Spleen (tissue), 11 donors: ENCODE data around the gene TMEM164. TPM values are rescaled to one million over a fixed set of nuclear protein-coding genes. Genes with fewer than 3 reads are reported as not detected.

Experiments
- DNase-seq: peaks from one replicate; pipeline ENCODE4 v3.0.0-alpha.2; 2020
- H3K27ac ChIP-seq, 8 donors: fragments of 200-600 bp; sonication (generic) in 7 of 8; 1 replicate in 4 of 8; 2 replicates in 4 of 8; pipeline versions ENCODE4 v1.5.0 to v1.8.0; 2016 to 2021; ENCODE audit warnings: inconsistent platforms in 4 of 8, mild to moderate bottlenecking in 4 of 8, moderate library complexity in 1 of 8
- H3K27me3 ChIP-seq, 7 donors: fragments of 200-600 bp; sonication (generic) in 6 of 7; replicated peaks in 1 of 7; 1 replicate in 4 of 7; 2 replicates in 3 of 7; pipeline versions ENCODE4 v1.5.0 to v1.8.0; 2016 to 2021; ENCODE audit warnings: inconsistent platforms in 3 of 7, mild to moderate bottlenecking in 1 of 7
- H3K36me3 ChIP-seq, 6 donors: fragments of 200-600 bp; sonication (generic) in 5 of 6; 1 replicate in 4 of 6; 2 replicates in 2 of 6; pipeline versions ENCODE4 v1.5.0 to v1.8.0; 2016 to 2021; ENCODE audit warnings: inconsistent platforms in 2 of 6
- H3K4me1 ChIP-seq, 6 donors: fragments of 200-600 bp; sonication (generic) in 5 of 6; 1 replicate in 3 of 6; 2 replicates in 3 of 6; pipeline versions ENCODE4 v1.5.0 to v1.8.0; 2016 to 2021; ENCODE audit warnings: inconsistent platforms in 3 of 6
- H3K4me3 ChIP-seq, 8 donors: fragments of 200-600 bp; sonication (generic) in 7 of 8; 1 replicate in 4 of 8; 2 replicates in 4 of 8; pipeline versions ENCODE4 v1.5.0 to v1.8.0; 2016 to 2021; ENCODE audit warnings: inconsistent platforms in 4 of 8, mild to moderate bottlenecking in 4 of 8, moderate library complexity in 2 of 8
- H3K9me3 ChIP-seq, 8 donors: fragments of 200-600 bp; sonication (generic) in 7 of 8; 1 replicate in 4 of 8; 2 replicates in 4 of 8; pipeline versions ENCODE4 v1.5.0 to v1.8.0; 2016 to 2021; ENCODE audit warnings: inconsistent platforms in 4 of 8
- POLR2A ChIP-seq, 3 donors: fragments of 450-650 bp; IDR thresholded peaks; one replicate each; pipeline ENCODE4 v1.5.1; 2017; ENCODE audit warnings: antibody characterized with exemption in 3 of 3, mild to moderate bottlenecking in 1 of 3
- POLR2AphosphoS5 ChIP-seq, 3 donors: sonication (generic); formaldehyde crosslinking; IDR thresholded peaks; one replicate each; pipeline ENCODE4 v1.5.1; 2017; ENCODE audit warnings: antibody characterized with exemption in 3 of 3
- WGBS, 5 donors: extraction: QIAGEN DNeasy Blood & Tissue Kit in 3 of 5; methylation state at CpG; one replicate each; pipeline versions ENCODE4 v1.1.5 to v1.1.7; 2013 to 2018; 5-methylcytosine and 5-hydroxymethylcytosine counted together
- intact Hi-C: fragments of 100-400 bp; cut with DNase I; formaldehyde crosslinking; loops from one replicate; pipeline ENCODE4 v1.15.0; 2023; ENCODE audit warnings: low total_unique reads
- polyA plus RNA-seq, 3 donors: library from polyadenylated mRNA; stranded (reverse); fragments of 200-250 nt; gene quantifications; one replicate each; pipeline ENCODE4 v1.2.1, GENCODE V29; 2013
- total RNA-seq, 7 donors: library from RNA; depleted of rRNA in 3 of 7; stranded (reverse); fragments of >200 nt in 3 of 7; fragmentation: NEBNext Ultra II Directional in 4 of 7; extraction: Animal tissue kit (Norgen Biotek cat#: 25700) in 4 of 7; gene quantifications; one replicate each; pipeline versions ENCODE4 v1.1.0 to v1.2.1, GENCODE V29; 2016 to 2021
- TF ChIP-seq, protein P1 (sequence below), 11 experiments: fragments of 200-600 bp in 7 of 11; fragments of 450-650 bp in 4 of 11; sonication (generic) in 4 of 11; IDR thresholded peaks in 8 of 11; conservative IDR thresholded peaks in 3 of 11; 1 replicate in 7 of 11; 2 replicates in 4 of 11; pipeline versions ENCODE4 v1.4.0 to v1.8.0; 2016 to 2021; ENCODE audit warnings: antibody characterized with exemption in 11 of 11, inconsistent platforms in 4 of 11, mild to moderate bottlenecking in 1 of 11
- donor health status: healthy with polysubstance abuse.
- donor health status: DM: no; HTN: no; CAD: no; lungs with moderate emphysema.
- donor health status: DM: no; HTN: no; CAD: no.
- donor health status: Bipolar disorder and iron deficiency.
- donor health status: healthy.
- donor health status: DM: no; HTN: no; CAD: no.
- donor health status: DM: yes; HTN: yes; CAD: no.

TMEM164 gene
- total and polyA plus RNA-seq, 10 donors = 3.9 to 29.7 (median 24.3) TPM

DNA sequence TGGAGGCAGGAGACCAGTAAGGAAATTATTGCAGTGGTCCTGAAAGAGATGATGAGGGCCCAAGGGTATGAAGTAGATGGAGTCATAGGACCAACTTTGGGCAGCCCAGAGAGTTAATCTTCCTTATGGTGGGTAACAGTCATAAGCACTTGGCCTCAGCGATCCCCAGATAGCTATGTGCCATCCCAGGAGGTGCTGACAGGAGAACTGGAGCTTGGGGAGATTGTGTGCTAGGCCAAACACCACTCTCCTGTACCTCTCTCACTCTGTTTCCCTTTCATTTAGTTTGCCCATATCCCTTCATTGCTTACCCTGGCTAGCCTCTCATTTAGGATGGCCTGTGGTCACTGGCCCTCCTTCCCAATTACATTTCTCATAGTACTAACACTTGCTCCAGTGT, 60.0 kb downstream of the TMEM164 start:
- no peaks in the 10 kb centered on the region for H3K27me3 ChIP-seq
- peaks cover 0 to 9% (median 0%) of the 10 kb centered on the region in 6 donors for H3K36me3 ChIP-seq
- H3K9me3 ChIP-seq = no peaks in the 10 kb centered on the region
- H3K4me1 ChIP-seq = no peaks in the 10 kb centered on the region
- H3K27ac ChIP-seq = no peak overlapping the region
- DNase-seq = no peak
- WGBS, 5 donors = 63 to 100% (median 100%) methylated on average over 1 of the region's 1 CpG; no CpG with 5 or more reads in 1 of the 5 donors
- no peak overlapping the region for H3K4me3 ChIP-seq
- intact Hi-C loops = no loop called here
- TF ChIP-seq POLR2AphosphoS5 (IDR thresholded peaks at IDR 0.05) = no peak

DNA sequence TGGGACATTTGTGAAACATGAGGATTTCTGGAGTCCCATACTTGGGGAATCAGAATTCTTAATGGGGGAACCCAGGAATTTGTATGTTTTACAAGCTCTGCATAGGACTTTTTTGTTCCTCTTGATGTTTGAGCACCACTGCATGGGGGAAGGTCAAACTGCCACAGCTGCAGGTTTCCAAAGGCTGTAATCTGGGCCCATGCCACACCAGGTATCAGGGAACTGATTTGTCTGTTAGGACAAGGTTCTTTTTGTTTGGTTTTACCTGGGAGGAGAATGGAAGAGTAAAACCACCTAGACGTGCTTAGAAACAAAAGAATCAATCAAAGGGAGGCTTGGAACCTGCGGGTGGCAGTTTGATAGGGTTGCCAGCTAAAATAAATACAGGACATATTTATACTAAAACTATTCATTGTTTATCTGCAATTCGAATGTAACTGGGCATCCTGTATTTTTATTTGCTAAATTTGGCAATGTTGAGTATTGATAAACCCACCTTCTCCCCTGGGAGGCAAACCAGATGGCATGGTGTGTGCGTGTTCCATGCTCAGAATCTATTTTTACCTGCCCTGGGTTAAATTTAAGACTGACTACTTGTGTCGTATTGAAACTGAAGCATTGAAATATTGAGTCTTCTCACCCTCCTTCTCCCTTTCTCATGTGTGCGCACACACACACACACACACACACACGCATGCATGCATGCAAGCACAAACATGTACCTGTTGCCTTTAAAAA, 63.7 kb downstream of the TMEM164 start:
- Histone ChIP-seq H3K36me3 (peaks cover 0 to 22% (median 0%) of the 10 kb centered on the region in 6 donors), H3K4me1 (no peaks in the 10 kb centered on the region), H3K4me3 (no peak overlapping the region), H3K9me3 (no peaks in the 10 kb centered on the region), H3K27me3 (no peaks in the 10 kb centered on the region), H3K27ac (no peak overlapping the region)
- 65 to 94% (median 72%) methylated on average over 7 of the region's 7 CpGs for WGBS, 5 donors
- TF ChIP-seq POLR2A (IDR thresholded peaks at IDR 0.05) (no peak), POLR2AphosphoS5 (IDR thresholded peaks at IDR 0.05) (no peak)
- TF ChIP-seq, protein P1, sequence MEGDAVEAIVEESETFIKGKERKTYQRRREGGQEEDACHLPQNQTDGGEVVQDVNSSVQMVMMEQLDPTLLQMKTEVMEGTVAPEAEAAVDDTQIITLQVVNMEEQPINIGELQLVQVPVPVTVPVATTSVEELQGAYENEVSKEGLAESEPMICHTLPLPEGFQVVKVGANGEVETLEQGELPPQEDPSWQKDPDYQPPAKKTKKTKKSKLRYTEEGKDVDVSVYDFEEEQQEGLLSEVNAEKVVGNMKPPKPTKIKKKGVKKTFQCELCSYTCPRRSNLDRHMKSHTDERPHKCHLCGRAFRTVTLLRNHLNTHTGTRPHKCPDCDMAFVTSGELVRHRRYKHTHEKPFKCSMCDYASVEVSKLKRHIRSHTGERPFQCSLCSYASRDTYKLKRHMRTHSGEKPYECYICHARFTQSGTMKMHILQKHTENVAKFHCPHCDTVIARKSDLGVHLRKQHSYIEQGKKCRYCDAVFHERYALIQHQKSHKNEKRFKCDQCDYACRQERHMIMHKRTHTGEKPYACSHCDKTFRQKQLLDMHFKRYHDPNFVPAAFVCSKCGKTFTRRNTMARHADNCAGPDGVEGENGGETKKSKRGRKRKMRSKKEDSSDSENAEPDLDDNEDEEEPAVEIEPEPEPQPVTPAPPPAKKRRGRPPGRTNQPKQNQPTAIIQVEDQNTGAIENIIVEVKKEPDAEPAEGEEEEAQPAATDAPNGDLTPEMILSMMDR (IDR thresholded peaks at IDR 0.05 in 8 of 11, conservative IDR thresholded peaks at IDR 0.05 in 3 of 11) = no peak
- DNase-seq = no peak
- intact Hi-C loops = no loop called here

DNA sequence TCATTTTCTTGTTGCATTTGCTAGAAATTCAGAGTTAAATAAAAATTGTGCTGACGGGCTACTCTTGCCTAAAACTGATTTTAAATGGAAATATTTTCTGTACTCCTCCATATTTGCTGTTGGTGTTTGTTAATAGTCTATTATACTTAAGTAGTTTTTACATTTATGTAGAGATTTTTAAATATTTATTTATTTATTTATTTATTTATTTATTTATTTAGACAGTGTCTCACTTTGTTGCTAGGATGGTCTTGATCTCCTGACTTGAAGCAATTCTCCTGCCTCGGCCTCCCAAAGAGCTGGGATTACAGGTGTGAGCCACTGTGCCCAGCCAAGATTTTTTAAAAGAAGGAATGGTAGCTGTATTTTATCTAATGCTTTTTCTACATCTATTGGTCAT, 68.1 kb downstream of the TMEM164 start:
- no peak for DNase-seq
- Histone ChIP-seq H3K27me3 (no peaks in the 10 kb centered on the region), H3K9me3 (peaks cover 0 to 12% (median 3%) of the 10 kb centered on the region in 8 donors), H3K4me3 (no peak overlapping the region), H3K4me1 (no peaks in the 10 kb centered on the region), H3K36me3 (peaks cover 0 to 36% (median 0%) of the 10 kb centered on the region in 6 donors), H3K27ac (no peak overlapping the region)
- 86 to 100% (median 100%) methylated on average over 2 of the region's 2 CpGs for WGBS, 5 donors
- TF ChIP-seq POLR2A (IDR thresholded peaks at IDR 0.05) (no peak), POLR2AphosphoS5 (IDR thresholded peaks at IDR 0.05) (no peak)
- TF ChIP-seq, protein P1 (IDR thresholded peaks at IDR 0.05 in 8 of 11, conservative IDR thresholded peaks at IDR 0.05 in 3 of 11) = no peak
- intact Hi-C loops = no loop called here

DNA sequence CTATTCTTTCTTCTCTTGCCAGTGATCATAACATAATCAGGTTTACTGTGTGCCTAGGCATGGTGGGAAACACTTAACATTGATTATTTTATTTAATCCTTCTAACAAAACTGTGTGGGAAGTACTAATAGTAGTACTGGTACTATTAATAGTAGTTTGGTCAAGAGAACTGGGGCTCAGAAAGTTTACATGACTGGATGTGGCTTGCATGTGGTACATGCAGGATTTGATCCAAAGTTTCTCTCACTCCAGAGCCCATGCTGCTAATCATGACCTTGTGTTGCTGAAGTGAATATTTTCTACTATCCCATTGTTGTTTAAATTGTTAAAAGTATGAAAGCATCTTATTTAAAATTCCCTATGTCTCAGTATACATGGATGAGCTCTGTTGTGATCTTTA, 78.4 kb downstream of the TMEM164 start:
- Histone ChIP-seq H3K36me3 (no peaks in the 10 kb centered on the region), H3K27me3 (no peaks in the 10 kb centered on the region), H3K27ac (no peak overlapping the region), H3K4me3 (no peak overlapping the region), H3K9me3 (peaks cover 0 to 5% (median 0%) of the 10 kb centered on the region in 8 donors), H3K4me1 (no peaks in the 10 kb centered on the region)
- DNase-seq = no peak
- no peak for TF ChIP-seq POLR2A (IDR thresholded peaks at IDR 0.05)
- TF ChIP-seq, protein P1 (IDR thresholded peaks at IDR 0.05 in 8 of 11, conservative IDR thresholded peaks at IDR 0.05 in 3 of 11) = no peak
- no peak for TF ChIP-seq POLR2AphosphoS5 (IDR thresholded peaks at IDR 0.05)
- intact Hi-C loops = no loop called here
